ENCODE data around the gene ECI1. TPM values are rescaled to one million over a fixed set of nuclear protein-coding genes. Genes with fewer than 3 reads are reported as not detected.

Gene ECI1
- total RNA-seq, 1 donor from 2014 or later: 40.4 TPM

DNA sequence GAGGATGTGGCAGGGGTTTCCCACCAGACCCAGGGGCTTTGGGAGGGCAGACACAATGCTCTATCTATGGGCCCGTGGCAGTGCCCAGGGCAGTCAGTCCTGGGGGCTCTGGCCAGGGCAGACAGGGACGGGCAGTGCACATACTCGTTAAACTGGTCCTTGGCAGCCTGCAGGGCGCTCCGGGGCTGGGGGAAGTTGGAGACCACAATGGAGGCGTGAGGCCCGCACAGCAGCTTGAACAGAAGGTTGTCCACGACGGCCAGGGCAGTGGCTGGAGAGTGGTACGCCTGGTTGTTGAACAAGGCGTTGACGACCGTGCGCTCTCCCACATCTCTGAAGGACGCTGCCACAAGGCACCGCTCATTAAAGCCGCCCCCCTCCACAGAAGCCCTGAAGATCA, 35.2 kb upstream of the ECI1 start:
- Mint-ChIP-seq H3K4me1 (ENCODE audit: low read depth) (no peaks in the 10 kb centered on the region), H3K27ac (no peak overlapping the region), H3K9me3 (no peaks in the 10 kb centered on the region), H3K36me3 (ENCODE audit: low read depth) (no peaks in the 10 kb centered on the region), H3K27me3 (ENCODE audit: low read depth) (no peaks in the 10 kb centered on the region), H3K4me3 (ENCODE audit: low read depth) (no peak overlapping the region)
- intact Hi-C loops (cut with micrococcal nuclease): no loop called here
- no peak for DNase-seq (ENCODE audit: low spot score)

DNA sequence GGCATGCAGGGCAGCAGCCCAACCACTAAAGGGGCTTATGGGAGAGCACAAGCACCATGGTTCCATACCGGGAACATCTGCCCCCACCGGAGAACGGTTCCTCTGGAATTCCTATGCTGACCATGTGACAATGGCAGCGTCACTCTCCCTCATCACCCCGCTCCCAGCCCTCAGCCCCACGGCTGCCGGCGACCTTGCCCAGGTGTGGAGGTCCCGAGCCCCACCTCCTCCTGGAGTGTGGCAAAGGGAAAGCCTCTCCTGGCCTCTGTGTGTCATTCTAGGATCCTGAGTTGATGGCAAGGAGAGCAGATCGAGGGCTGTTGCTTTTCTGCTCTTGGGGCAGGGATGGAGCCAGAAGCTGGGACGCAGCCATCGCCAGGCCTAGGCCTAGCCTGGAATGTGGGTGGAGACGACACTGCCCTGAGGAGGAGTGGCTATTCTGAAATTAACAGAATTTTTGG, 34.4 kb upstream of the ECI1 start:
- Mint-ChIP-seq H3K4me1 (ENCODE audit: low read depth) (no peaks in the 10 kb centered on the region), H3K4me3 (ENCODE audit: low read depth) (no peak overlapping the region), H3K27me3 (ENCODE audit: low read depth) (no peaks in the 10 kb centered on the region), H3K36me3 (ENCODE audit: low read depth) (no peaks in the 10 kb centered on the region), H3K9me3 (no peaks in the 10 kb centered on the region), H3K27ac (no peak overlapping the region)
- intact Hi-C loops (cut with micrococcal nuclease): no loop called here
- DNase-seq (ENCODE audit: low spot score): no peak

DNA sequence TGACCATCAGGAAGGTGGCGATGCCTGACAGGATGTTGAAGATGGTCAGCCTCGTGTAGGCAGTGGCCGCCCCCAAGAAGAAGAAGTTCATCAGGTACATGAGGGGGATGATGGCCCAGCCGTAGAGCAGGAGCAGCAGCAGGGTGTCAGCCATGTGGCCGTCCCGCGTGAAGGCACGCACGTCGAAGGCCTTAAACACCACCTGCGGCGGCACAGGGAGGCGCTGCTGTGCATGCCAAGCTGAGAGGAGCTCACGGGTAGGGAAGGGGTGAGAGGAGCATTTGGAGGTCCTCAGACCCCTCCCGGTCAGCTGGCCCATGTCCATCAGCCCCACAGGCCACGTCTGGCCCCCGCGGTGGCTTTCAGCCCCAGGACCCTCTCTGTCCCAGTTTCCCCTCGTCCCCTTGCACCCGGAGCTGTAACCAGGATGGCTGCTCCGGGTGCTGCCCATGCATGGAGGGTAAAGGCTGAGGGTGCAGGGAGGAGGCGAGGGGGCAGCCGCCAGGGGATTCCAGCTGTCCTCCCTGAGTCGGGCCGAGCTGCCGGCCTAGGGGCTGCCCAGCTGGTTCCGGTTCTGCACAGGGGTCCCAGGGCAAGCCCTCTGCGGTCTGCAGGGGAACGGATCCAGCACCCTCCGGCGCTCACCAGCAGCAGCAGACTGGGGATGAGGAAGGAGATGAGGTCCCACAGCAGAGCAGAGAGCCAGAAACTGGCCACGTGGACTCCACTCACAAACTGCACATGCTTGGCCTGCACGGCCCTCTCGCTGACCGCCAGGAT, 33.6 kb upstream of the ECI1 start:
- Mint-ChIP-seq H3K4me1 (ENCODE audit: low read depth) (no peaks in the 10 kb centered on the region), H3K27ac (no peak overlapping the region), H3K36me3 (ENCODE audit: low read depth) (no peaks in the 10 kb centered on the region), H3K4me3 (ENCODE audit: low read depth) (no peak overlapping the region), H3K27me3 (ENCODE audit: low read depth) (no peaks in the 10 kb centered on the region), H3K9me3 (no peaks in the 10 kb centered on the region)
- intact Hi-C loops (cut with micrococcal nuclease): no loop called here
- no peak for DNase-seq (ENCODE audit: low spot score)

DNA sequence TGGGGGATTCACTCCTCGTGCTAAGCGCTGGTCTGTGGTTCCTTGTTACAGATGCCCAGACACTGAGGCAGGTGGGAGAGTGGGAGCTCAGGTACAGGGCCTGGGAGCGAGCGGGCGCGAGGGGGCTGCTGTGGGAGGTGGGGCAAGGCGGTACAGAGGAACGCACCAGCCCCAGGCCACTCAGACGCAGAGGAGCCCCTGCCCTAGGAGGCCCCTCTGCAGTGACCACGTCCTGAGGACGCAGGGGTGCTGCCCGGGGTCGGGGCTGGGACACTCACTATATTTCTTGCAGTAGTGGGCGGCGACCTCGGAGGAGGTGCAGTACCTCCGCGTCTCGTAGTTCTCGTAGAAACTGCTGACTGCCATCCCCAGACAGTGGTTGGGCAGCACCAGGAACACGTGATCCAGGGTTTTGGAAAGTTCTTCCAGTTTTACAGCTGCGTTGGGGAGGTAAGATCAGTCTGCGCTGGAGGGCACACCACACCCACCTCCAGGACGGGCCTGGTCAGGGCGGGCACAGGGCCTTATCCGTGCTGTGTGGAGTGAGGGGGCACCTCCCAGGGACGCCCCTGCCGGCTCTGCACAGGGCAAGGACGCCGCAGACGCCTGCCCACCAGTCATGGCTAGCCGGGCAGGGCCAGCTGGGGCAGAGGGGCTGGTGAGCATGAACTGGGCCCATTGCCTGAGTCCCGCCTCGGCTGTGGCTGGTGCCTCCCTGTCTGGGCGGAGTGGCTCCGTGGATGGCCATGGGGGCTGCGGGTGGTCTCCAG, 32.8 kb upstream of the ECI1 start:
- no peaks in the 10 kb centered on the region for H3K36me3 Mint-ChIP-seq (ENCODE audit: low read depth)
- no peaks in the 10 kb centered on the region for H3K9me3 Mint-ChIP-seq
- no peak overlapping the region for H3K4me3 Mint-ChIP-seq (ENCODE audit: low read depth)
- H3K27me3 Mint-ChIP-seq (ENCODE audit: low read depth): no peaks in the 10 kb centered on the region
- no peak for DNase-seq (ENCODE audit: low spot score)
- H3K4me1 Mint-ChIP-seq (ENCODE audit: low read depth): no peaks in the 10 kb centered on the region
- intact Hi-C loops (cut with micrococcal nuclease): no loop called here
- H3K27ac Mint-ChIP-seq: no peak overlapping the region

DNA sequence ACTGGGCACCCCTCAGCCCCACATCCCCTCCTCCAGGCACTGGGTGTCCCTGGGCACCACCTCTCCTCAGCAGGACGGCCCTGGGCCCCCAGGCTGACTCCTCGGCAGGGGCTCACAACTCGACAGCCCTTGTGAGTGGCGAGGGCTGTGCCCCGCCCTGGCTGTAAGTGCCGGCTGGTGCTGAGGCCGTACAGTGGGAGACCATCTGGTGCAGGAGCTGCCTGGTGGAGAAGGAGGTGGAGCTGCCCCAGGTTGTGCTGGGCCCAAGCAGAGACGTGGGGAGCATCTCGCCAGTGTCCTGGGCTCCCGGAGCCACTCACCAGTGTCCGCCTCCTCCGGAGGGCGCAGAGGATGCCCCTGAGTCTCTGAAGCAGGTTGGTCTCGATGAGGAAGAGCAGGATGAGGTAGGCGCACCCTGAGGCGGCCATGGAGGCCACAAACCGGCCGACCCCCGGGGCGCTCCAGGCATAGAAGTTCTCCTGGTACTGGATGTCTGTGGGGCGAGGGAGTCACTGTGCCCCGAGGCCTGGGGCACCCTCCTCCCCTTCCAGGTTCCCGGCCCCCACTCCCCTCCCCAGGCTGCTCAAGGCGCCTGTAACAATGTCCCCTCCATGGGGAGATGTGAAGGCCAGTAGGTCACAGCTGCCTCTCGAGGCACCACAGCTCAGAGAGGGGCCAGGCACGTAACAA, 31.6 kb upstream of the ECI1 start:
- Mint-ChIP-seq H3K36me3 (ENCODE audit: low read depth) (no peaks in the 10 kb centered on the region), H3K27ac (no peak overlapping the region), H3K27me3 (ENCODE audit: low read depth) (no peaks in the 10 kb centered on the region), H3K9me3 (no peaks in the 10 kb centered on the region), H3K4me1 (ENCODE audit: low read depth) (no peaks in the 10 kb centered on the region), H3K4me3 (ENCODE audit: low read depth) (no peak overlapping the region)
- intact Hi-C loops (cut with micrococcal nuclease): no loop called here
- DNase-seq (ENCODE audit: low spot score): no peak

DNA sequence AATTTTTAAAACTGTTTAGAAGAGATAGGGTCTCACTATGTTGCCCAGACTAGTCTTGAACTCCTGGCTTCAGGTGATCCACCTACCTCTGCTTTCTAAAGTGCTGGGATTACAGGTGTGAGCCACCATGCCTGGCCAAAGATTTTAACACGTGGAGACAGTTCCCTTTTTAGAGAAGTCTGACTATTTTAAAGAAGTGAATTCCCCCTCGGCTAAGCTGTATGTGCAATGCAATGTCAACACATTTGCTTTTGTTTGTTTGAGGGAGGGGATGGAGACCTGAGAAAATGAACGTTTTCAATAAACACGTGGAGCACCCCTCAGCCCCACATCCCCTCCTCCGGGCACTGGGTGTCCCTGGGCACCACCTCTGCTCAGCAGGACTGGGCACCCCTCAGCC, 30.9 kb upstream of the ECI1 start:
- intact Hi-C loops (cut with micrococcal nuclease): no loop called here
- Mint-ChIP-seq H3K4me3 (ENCODE audit: low read depth) (no peak overlapping the region), H3K4me1 (ENCODE audit: low read depth) (no peaks in the 10 kb centered on the region), H3K27me3 (ENCODE audit: low read depth) (no peaks in the 10 kb centered on the region), H3K27ac (no peak overlapping the region), H3K36me3 (ENCODE audit: low read depth) (no peaks in the 10 kb centered on the region), H3K9me3 (no peaks in the 10 kb centered on the region)
- no peak for DNase-seq (ENCODE audit: low spot score)

DNA sequence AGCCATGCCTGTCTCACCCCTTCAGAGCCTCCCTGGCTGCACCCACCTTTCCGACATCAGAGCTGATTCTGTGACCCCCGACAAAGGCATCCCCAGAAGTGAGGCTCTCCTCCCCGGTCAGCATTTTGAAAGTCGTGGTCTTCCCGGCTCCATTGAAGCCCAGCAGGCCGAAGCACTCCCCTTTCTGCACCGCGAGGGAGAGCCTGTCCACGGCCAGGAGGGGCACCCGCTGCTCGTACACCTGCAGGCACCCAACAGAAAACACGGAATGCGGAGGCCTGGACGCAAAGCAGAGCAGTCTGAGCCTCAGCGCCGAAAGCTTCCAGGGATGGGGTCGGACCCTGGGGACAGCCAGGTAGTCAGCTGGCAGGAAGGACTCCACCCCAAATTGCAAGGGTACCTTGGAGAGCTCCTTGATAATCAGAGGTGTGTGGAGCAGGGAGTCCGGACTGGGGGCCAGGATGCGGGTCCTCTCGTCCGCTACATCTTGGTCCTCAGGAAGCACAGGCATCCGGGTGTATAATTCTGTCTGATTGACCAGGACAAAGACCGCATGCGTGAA, 29.7 kb upstream of the ECI1 start:
- Mint-ChIP-seq H3K9me3 (no peaks in the 10 kb centered on the region), H3K27ac (no peak overlapping the region), H3K36me3 (ENCODE audit: low read depth) (no peaks in the 10 kb centered on the region), H3K27me3 (ENCODE audit: low read depth) (no peaks in the 10 kb centered on the region), H3K4me3 (ENCODE audit: low read depth) (no peak overlapping the region), H3K4me1 (ENCODE audit: low read depth) (no peaks in the 10 kb centered on the region)
- intact Hi-C loops (cut with micrococcal nuclease): no loop called here
- DNase-seq (ENCODE audit: low spot score): no peak

DNA sequence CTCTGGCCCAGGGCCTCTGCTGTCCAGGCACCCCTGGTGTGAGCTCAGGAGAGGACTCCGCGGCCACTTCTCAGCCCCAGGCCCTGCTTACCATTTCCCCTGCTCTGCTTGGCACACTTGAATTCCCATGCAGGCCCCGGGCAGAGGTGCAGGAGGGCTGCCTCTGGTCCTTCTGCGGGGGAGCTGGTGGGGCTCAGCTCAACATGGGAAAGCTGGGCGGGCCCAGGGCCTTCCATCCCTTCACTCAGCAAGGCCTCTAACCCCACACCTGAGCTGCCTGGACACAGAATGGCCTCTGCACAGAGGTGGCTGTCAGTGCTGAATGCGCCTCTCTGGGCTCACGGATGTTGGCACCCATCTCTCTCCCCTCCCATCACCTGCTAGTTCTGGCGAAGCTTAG, 29.1 kb upstream of the ECI1 start:
- Mint-ChIP-seq H3K4me3 (ENCODE audit: low read depth) (no peak overlapping the region), H3K4me1 (ENCODE audit: low read depth) (no peaks in the 10 kb centered on the region), H3K27ac (no peak overlapping the region), H3K27me3 (ENCODE audit: low read depth) (no peaks in the 10 kb centered on the region), H3K36me3 (ENCODE audit: low read depth) (no peaks in the 10 kb centered on the region), H3K9me3 (no peaks in the 10 kb centered on the region)
- DNase-seq (ENCODE audit: low spot score): no peak
- intact Hi-C loops (cut with micrococcal nuclease): no loop called here

DNA sequence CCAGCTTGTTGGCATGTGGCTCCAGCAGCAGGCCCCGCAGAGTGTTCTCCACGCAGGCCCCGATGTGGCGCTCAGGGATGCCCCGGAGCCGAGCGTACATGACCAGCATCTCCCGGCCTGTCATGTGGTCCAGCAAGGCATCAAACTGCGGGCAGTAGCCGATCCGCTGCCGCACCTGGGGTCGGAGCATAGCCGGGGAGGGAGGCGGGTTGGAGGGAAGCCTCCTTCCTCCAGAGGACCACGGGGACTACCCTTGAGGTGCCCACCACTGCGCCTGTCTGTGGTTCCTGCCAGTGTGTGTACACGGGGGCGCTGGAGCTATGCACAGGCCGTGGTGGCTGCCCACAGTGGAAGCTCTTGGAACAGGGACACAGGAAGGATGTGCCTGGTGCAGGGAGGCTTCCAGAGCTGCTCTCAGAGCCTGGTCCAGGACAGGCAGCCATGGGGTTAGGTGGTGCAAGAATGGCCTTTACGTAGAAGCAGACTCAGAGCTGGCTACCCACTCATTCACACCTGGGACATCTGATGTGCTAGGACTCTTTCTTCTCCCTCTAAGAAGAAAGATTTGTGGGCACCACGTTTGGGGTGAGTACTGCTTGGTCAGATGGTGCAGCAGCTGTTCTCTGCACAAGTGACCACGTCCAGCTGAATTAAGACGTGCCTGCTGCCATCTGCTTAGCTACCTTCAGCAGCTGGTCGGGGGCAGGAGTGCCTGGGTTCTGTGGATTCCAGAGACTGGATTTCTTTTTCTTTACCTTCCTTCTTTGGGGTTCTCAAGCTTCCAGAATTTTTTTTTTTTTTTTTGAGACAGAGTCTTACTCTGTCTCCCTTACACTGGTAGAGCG, 27.8 kb upstream of the ECI1 start:
- Mint-ChIP-seq H3K9me3 (no peaks in the 10 kb centered on the region), H3K4me1 (ENCODE audit: low read depth) (no peaks in the 10 kb centered on the region), H3K27me3 (ENCODE audit: low read depth) (no peaks in the 10 kb centered on the region), H3K27ac (no peak overlapping the region), H3K36me3 (ENCODE audit: low read depth) (no peaks in the 10 kb centered on the region), H3K4me3 (ENCODE audit: low read depth) (no peak overlapping the region)
- intact Hi-C loops (cut with micrococcal nuclease): no loop called here
- DNase-seq (ENCODE audit: low spot score): no peak

DNA sequence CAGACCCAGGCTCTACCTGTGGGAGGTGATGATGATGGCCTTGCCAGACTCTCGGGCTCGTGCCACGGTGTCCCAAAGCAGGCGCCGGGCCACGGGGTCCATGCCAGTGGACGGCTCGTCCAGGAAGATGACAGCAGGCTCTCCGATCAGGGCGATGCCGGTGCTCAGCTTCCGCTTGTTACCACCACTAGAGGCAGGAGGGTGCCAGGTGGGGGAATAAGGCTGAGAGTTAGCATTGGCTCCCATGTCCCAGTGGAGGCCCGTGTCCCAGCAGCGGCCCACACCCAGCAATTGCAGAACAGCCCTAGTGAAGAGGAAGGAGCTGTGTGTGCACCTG, 26.9 kb upstream of the ECI1 start:
- no peak overlapping the region for H3K4me3 Mint-ChIP-seq (ENCODE audit: low read depth)
- H3K4me1 Mint-ChIP-seq (ENCODE audit: low read depth): no peaks in the 10 kb centered on the region
- H3K27ac Mint-ChIP-seq: no peak overlapping the region
- H3K36me3 Mint-ChIP-seq (ENCODE audit: low read depth): no peaks in the 10 kb centered on the region
- H3K9me3 Mint-ChIP-seq: no peaks in the 10 kb centered on the region
- no peaks in the 10 kb centered on the region for H3K27me3 Mint-ChIP-seq (ENCODE audit: low read depth)
- DNase-seq (ENCODE audit: low spot score): no peak
- intact Hi-C loops (cut with micrococcal nuclease): no loop called here

DNA sequence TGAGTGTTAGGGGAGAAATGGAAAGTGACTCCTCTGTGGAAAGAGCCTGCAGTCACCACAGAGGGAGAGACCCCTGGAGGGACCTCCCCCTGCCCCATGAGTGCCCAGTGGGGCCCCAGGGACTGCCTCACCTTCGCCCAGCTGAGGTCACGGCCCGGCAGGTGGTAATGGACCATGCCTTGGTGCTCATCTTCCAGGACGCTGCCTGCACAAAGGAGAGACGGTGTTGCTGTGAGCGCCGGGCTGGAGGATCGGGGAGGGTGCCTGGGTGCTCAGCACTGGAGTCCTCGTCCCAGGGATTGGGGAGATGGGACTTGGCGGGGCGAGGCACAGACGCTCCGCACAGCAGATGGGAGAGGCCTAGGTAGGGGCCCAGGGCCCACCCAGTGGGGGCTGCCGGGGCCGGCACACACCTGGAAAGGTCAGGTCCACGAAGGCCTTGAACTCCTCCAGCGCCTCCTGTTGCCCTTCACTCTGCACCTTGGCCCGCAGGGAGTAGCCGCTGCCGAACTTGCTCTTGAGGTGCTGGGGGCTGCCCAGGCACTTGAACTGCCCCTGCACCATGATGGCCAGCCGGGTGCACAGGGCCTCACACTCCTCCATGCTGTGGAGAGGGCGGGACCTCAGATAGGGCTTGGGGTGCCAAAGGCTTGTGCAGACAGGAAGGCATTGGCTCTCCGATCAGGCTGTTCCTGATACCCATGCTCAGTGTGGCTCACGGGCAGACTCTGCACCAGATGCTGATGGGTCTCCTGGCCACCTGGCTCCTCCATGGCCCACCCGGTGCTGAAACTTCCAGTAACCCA, 26.3 kb upstream of the ECI1 start:
- no peak overlapping the region for H3K27ac Mint-ChIP-seq
- H3K4me3 Mint-ChIP-seq (ENCODE audit: low read depth): no peak overlapping the region
- H3K36me3 Mint-ChIP-seq (ENCODE audit: low read depth): no peaks in the 10 kb centered on the region
- DNase-seq (ENCODE audit: low spot score): no peak
- H3K27me3 Mint-ChIP-seq (ENCODE audit: low read depth): no peaks in the 10 kb centered on the region
- H3K9me3 Mint-ChIP-seq: no peaks in the 10 kb centered on the region
- no peaks in the 10 kb centered on the region for H3K4me1 Mint-ChIP-seq (ENCODE audit: low read depth)
- intact Hi-C loops (cut with micrococcal nuclease): no loop called here
